HG03039 (cell line): Measurements from ENCODE around the gene SLC22A23.

Source experiments
- ATAC-seq: cut with Tn5 transposase; IDR thresholded peaks from one replicate; pipeline ENCODE4 v1.9.1; 2021; ENCODE audit warnings: mild to moderate bottlenecking, moderate library complexity; ENCODE audit not compliant: unreplicated experiment

The SLC22A23 gene

DNA sequence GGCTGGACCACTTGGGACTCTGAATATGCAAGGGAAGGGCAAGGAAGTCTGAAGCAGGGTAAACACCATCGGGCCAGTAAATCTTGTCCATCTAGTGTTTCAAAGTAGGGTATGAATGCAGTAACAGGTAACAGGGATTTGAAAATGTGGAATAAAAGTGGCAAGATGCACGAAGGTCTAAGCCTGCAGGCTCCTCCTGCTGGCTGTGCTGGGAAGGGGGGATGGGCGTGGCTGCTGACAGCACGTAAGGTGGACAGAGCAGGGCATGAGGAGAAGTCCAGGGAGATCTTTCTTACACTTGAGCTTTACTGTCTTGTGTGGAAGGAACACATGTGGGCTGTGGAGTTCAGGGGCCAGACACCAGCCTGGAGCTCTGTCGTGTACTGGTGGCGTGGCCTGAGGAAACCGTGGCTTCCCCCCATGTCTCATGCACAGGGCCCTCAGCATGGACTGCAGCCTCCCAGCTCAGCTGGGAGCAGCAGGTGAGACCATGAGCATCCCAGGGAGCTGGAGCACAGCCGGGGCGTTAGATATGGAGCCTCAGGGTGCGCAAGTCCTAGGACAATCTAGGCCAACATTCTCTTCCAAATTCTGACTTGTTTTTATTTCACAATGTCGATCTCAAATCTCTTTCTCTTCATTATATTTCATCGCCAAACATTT lies 84.5 kb downstream of the SLC22A23 start:
- ATAC-seq = no peak

DNA sequence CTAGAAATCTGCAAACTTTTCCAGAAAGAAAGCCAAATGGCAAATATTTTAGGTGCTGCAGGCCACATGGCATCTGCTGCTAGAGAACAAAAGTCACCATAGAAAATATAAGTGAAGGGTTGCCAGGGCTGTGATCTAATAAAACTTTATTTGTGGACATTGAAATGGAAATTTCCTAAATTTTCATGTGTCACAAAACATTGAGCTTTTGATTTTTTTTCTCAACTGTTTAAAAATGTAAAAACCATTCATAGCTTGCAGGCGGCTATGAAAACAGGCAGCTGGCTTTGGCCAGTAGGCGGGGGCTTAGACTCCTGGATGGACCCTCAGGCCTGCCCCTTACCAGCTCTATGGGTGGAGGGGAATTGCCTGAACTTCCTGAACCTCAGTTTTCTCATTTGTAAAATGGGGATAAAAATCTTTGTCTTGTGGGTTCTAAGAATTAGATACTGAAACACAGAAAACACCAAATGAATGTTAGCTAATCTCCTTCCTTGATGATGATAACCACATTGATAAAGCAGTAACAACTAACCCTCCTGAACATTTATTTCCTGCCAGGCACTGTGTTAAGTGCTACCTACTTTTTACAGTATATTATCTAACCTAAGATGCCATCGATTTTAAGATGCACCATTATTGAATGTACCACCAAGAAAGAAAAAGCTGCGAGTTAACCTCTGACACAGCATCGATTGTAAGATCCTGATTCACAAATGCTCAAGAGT lies 85.5 kb downstream of the SLC22A23 start:
- ATAC-seq = no peak

GRCh38 chr6:3370361-3371221 lies 86.3 kb downstream of the SLC22A23 start:
- ATAC-seq = no peak

- ATAC-seq = no peak
Observed at GRCh38 chr6:3369985-3370360, 86.9 kb downstream of the SLC22A23 start.

DNA sequence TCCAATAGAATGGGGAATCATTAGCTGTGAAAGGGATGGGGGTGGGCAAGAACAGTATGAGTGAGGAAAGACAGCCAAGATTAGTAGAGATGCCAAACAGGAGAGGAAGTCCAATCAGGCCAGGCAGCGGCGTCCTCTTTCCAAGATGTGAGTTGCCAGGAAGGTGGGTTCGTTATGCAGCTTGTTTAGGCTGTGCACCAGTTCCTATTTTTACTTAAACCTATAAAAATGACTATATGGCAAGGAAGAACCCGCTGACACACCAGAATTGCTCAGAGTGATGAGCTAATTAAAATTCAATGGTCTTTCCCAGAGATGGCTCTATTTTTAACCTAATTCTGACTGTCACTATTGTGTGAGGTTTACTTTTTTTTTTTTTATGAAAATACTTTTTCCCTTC lies 88.2 kb downstream of the SLC22A23 start:
- no peak for ATAC-seq

DNA sequence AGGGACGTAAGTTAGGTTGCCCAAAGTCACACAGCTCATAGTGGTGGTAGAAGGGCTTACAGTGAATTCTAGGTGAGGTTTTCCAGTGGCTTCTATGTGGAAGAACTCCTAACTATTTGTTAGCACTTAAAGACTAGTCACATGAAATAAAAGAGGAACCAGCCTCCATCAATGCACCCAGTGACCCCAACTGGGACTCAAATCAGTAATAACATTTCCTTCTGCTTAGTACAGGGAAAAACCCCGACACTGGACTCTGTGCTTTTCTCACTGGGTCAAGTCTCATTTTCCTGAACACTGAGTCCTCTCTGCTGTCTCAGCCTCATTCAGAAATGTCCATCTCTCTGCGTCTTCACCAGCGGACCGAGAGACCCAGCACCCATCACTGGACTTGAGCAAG lies 89.2 kb downstream of the SLC22A23 start:
- ATAC-seq = no peak

DNA sequence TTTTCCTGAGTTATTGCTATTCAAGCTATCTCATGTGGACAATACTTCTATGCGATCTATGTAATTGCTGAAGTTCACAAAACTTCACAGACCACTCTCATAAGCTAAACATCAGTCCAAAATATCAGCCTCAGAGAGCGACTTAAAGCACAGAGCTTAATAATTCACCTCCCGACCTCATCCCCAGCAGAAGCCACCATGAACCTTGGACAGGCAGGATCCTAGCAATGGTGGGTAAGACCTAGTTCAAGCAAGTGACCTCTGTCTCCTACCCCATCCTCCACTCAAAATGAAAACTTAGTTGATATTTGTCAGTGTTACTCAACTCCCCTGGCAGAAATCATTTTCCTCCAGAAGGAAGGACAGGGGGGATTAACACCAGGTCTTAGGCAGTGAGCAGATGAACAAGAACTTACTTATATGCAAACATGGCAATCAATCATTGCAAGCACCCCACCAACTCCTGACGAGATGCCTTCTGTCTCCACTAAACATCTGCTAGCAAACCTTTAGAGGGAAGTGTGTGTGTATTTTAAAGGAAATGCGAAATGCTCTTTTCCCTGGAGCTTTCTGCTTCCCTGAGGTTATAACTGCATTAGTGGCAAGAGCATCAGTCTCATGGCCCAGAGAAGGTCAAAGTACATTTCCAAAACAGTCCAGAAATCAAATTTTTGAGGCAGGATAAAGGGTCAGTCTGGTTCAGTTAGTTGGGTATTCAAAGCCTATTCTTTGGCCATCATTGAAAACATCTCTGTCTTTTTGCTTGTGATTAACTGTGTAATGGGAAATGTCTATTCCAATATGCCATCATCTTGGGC lies 90.0 kb downstream of the SLC22A23 start:
- ATAC-seq = no peak

DNA sequence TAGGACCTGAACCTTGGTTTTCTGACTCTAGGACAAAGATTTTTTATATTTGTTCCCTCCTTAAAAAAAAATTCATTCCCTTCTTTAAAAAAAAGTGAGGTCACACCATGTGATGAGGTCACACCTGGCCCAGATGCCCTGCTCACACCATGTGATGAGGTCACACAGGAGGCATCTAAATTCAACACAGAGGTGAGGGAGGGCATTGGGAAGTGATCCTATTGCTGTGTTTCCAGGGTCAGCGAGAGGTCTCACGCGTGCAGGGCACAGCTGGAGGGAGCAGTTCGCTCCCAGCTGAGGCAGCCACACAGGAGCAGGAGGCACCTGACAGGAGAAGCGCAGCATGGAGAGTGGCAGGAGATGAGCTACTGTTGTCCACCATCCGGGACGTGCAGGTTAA lies 92.5 kb downstream of the SLC22A23 start:
- no peak for ATAC-seq

- no peak for ATAC-seq
Observed at GRCh38 chr6:3363296-3364025, 93.4 kb downstream of the SLC22A23 start.

DNA sequence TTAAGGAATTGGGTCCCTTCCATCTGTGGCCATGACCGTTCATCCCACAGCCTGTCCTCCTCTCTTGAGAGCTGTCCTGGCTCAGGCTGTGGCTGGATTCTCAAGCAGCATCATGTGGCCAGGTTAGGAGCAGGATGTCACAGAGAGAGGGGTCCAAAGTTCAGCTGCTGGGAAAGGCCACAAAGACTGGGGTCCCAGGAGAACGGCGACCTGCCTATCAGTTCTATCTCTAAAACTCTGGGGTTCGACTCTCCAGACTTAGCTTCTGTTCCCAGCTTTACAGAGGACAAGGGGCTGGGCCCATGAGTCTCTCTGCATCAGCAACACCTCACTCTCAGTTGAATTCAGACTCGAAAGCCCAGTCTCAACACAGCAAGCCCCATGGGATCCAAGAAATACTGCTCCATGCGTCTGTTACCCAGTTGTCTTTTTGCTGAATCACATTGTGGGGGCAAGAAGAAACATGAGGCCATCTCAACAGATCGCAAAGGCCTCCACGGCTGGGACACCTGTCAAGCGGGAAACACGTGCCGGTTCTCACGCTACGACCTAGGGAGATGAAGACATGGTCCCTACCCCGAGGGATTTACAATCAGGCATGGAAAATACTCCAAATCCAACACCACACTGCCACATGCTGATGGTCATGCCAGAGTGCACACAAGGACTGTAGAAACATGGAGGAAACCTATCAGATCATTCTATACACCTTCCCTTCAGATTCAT lies 95.4 kb downstream of the SLC22A23 start:
- no peak for ATAC-seq

DNA sequence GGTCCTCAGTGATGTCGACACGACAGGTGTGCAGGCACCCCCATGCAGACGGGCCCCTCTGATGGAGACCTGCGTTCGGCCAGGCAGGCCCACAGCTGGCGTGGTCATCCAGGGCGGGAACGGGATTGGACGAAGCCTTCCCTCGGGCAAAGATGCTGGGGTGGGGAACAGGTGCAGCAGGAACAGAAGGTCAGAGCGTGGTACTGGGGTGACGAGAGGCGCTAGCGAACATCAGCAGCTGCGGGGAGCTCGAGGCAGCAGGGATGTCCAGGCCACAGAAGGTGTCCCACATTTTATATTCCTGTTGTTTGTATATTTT lies 96.2 kb downstream of the SLC22A23 start:
- ATAC-seq = no peak

DNA sequence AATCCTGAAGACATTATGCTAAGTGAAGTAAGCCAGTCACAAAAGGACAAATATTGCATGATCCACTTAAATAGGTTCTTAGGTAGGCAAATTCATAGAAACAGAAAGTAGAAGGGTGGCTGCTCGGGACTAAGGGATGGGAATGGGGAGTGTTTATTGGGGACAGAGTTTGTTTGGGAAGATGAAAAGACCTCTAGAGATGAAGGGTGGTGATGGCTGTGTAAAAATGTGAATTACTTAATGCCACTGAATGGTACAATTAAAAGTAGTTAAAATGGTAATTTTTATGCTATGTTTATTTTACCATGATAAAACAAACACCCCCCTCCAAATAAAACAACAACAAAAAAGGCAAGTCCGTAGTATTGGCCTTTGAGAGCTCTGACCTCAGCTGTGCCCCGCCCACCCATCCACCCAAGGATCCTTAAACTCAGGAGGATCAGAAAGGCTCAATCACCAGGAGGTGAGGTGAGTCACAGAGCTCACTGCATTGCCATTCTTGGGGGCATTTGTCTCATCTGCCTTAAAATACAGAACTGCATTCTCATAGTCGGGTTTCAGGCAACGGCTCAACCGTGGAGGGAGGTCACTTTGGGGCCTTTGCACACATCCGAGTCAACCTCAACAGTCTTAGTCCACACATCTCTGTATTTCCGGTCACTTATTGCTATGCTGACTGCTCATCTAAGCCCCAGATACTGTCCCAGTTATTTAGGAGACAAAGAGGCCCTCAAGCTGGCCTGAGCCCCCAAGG lies 96.7 kb downstream of the SLC22A23 start:
- ATAC-seq = no peak

- ATAC-seq = no peak
Observed at GRCh38 chr6:3359101-3359752, 97.6 kb downstream of the SLC22A23 start.

DNA sequence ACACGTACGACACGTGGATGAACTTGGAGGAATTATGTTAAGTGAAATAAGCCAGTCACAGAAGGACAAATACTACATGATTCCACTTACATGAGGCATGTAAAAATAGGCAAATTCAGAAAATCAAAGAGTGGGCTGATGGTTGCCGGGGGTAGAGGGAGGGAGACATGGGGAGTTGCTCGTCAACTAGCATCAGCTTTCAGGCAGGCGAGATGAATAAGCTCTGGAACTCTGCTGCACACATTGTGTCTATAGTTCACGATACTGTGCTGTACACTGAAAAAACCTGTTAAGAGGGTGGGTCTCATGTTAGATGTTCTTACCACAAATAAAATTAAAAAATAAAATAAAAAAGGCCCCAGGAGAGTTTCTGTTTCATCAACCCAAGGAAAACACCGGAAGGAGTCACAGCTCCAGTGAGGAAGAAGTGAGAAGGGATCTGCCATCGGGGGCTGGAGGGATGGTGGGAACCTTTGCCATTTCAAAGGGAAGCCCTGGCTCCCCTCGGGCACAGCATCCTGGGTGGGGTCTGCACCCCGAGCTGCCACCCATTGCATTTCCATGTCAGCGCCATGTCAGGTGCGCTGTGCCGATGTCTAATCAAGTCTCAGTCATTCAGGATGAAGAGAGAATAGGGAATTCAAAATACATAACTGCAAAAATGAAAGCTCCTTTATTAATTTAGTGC lies 98.3 kb downstream of the SLC22A23 start:
- no peak for ATAC-seq

DNA sequence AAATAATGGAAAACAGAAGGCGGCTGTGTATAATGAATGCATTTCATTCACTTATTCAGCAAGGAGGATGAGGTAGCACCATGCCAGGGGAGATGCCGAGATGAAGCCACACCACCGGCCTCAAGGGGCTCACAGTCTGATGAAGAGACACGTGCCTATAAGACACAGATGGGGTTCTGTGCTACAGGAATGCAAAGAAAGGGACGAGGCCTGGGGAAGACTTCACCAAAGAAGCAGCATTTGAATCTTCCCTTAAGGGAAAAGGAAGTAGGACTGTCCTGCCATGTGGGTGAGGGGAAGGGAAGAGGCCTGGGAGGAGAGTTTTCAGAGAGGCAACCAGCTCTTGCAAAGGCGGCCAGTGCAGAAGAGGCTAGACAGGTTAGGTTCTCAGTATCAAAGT lies 99.2 kb downstream of the SLC22A23 start:
- no peak for ATAC-seq

DNA sequence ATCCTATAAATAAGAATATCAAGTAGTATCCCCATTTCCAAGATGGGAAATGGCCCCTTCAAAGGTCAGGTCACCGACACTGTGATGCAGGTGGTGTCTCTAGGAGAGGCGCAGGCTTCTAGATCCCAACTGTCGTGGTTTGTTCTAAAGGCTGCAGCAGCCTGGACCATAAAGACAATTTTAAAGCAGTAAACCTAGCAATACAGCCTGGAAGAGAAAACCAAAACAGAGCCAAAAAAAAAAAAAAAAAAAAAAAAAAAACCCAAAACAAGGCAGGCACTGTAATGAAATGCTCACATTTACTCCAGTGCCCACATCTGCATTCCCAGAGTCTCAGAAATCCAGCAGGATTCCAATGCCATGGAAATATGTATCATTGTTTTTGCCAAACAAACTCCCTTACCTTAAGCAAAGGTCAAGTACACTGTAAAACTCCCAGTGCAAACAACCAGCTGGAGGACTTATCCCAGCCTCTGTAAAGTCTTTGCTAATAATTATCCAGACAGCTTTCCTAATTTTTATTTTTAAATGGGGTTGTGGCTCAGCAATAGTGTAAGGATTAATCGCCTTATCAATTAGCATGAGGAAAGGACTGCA lies 99.9 kb downstream of the SLC22A23 start:
- ATAC-seq = no peak

- peak; percentile 82 for ATAC-seq
Observed at GRCh38 chr6:3356056-3356823, 100.6 kb downstream of the SLC22A23 start.
